HFF-Myc (cell line): ENCODE data around the gene ARHGAP15.

ENCODE experiments used
- DNase-seq: peaks from one replicate; pipeline ENCODE4 v3.0.0-alpha.2; 2011; ENCODE audit warnings: low read depth; ENCODE audit errors: extremely low read depth
- H3K4me3 ChIP-seq: replicated peaks from 2 replicates; pipeline ENCODE4 v1.5.1; 2011; ENCODE audit warnings: low read depth, mild to moderate bottlenecking, control low read depth, low read length
- TF ChIP-seq, protein P1 (sequence below): IDR thresholded peaks from 2 replicates; pipeline ENCODE4 v1.5.1; 2012; ENCODE audit warnings: mild to moderate bottlenecking, low read depth, low read length, control low read depth; ENCODE audit errors: missing control alignments

Gene ARHGAP15

DNA sequence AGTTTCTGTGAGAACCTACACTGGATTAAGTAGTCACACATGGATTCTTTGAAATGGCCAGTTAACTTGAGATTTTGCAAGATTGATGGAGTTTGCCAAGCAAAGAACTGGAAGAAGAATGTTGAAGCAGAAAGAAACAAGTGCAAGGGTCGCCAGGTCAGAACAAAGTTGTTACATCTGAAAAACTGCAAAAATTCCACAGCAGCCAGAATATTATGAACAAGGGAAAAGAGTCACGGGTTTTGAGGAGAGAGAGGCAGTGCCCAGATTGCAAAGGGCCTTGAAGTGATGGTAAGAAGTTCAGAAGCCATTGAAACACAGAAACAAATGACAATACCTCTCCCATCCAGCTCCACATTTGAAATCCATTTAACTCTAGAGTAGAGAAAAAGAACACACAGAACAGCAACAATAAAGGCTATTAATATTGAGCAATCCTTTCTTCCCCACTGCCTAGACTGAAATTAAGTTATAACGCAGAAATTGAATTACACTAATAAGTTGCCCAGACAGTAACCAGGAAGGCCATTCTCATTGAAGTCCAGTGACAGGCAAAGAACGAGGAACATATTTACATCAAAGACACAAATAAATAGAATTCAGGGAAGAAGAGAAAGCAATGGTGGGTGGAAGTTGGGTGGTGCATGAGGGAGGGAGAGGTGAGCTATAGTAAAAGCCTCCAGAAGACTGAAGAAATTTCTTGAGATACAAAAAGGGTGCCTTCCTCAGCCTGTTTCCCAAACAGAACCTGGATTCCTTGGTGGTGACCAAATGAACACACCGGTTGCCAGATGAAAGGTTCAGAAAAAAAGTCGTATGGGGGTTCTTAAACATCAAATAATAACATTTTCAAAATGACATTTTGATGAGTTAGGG lies 80.6 kb downstream of the ARHGAP15 start:
- H3K4me3 ChIP-seq, result no peak overlapping the region
- TF ChIP-seq, protein P1, sequence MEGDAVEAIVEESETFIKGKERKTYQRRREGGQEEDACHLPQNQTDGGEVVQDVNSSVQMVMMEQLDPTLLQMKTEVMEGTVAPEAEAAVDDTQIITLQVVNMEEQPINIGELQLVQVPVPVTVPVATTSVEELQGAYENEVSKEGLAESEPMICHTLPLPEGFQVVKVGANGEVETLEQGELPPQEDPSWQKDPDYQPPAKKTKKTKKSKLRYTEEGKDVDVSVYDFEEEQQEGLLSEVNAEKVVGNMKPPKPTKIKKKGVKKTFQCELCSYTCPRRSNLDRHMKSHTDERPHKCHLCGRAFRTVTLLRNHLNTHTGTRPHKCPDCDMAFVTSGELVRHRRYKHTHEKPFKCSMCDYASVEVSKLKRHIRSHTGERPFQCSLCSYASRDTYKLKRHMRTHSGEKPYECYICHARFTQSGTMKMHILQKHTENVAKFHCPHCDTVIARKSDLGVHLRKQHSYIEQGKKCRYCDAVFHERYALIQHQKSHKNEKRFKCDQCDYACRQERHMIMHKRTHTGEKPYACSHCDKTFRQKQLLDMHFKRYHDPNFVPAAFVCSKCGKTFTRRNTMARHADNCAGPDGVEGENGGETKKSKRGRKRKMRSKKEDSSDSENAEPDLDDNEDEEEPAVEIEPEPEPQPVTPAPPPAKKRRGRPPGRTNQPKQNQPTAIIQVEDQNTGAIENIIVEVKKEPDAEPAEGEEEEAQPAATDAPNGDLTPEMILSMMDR, result no peak
- no peak for DNase-seq

GRCh38 chr2:143210446-143210819 lies 81.2 kb downstream of the ARHGAP15 start:
- DNase-seq, result no peak
- TF ChIP-seq, protein P1, result no peak
- H3K4me3 ChIP-seq, result no peak overlapping the region

DNA sequence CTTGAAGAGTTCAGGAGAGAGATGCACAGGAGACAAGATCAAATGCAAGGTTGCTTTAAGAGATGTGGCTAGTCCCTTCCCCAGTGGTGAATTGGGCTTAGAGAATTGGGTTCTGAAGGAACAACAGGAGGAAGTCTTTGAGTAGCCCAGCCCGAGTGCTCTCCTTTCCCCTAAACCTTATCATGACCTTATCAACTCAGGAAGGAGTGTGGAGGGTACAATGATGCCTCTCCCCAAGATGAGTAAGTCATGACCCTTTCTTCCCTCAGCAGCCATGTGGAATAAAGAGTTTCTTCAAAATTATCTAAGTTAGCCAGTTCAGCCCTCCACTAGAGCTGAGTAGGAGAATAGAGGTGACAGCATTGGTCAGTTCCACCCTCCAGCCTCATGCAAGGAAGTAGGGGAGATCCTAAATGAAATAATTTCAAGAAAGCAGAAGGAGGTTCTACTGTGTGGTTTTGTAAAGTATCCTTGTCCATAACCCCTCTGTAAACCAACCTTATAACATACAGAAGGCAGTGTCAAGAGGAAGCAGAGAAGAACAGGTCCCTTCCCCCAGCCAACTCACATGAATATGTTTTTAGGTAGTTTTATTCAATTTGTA lies 88.4 kb downstream of the ARHGAP15 start:
- DNase-seq, result no peak
- TF ChIP-seq, protein P1, result no peak
- H3K4me3 ChIP-seq, result no peak overlapping the region

DNA sequence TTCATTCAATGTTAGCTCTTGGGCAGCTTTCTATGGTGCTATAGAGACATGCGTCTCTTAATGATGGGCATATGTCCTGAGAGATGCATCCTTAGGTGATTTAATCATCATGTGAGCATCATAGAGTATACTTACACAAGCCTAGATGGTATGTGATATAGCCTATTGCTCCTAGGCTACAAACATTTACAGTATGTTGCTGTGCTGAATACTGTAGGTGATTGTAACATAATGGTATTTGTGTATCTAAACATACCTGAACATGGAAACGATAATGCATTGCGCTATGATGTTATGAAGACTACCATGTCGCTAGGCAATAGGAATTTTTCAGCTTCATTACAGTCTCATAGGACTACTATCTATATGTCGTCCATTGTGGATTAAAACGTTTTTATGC lies 89.4 kb downstream of the ARHGAP15 start:
- TF ChIP-seq, protein P1, result no peak
- H3K4me3 ChIP-seq, result no peak overlapping the region
- no peak for DNase-seq

DNA sequence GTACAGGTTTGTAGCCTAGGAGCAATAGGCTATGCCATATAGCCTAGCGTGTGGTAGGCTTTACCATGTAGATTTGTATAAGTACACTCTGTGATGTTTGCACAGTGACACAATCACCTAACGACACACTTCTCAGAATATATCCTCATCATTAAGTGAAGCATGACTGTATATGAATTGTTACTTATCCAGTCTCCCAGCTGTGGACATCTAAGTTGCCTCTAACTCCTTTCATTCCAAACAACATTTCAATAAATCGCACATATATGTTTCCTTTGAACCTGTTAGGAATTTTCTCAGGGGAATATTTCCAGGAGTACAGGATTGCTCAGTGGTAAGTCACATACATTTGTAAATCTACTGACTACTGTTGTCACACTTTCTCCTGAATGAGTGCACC lies 90.0 kb downstream of the ARHGAP15 start:
- H3K4me3 ChIP-seq, result no peak overlapping the region
- TF ChIP-seq, protein P1, result no peak
- no peak for DNase-seq

DNA sequence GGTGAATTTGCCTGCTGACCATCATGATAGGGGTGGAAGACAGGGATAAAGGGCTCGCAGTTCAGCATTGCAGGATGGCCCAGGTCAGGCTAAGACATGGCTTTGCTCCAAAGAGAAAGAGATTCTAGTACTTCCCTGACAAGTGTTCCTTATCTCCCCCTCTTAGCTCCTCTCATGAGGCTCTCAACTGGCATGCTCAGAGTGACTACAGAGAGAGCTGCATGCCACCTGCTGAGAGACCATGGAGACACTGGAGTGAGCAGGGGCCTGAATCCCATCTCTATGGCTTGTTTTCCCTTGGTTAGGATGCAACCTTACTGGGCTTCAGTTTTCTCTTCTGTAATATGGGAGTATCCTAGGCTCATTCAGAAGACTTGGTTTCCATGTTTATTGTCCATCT lies 94.3 kb downstream of the ARHGAP15 start:
- TF ChIP-seq, protein P1, result no peak
- H3K4me3 ChIP-seq, result no peak overlapping the region
- no peak for DNase-seq
